DOHH2 (cell line): Measurements from ENCODE around the gene TMEM168.
"Not testable (repeated sequence)": the region's sequence is repeated elsewhere in the genome, so short reads cannot be mapped to it uniquely, and the experiment has no call there.

Experiments
- H3F3A ChIP-seq: fragments of 200-600 bp; sonication (generic), shearing (Covaris generic); 2 replicates; pipeline ENCODE4 v1.6.0; 2016; ENCODE audit warnings: antibody characterized with exemption, mild to moderate bottlenecking; ENCODE audit not compliant: control insufficient read depth, insufficient read depth
- H3K27ac ChIP-seq: fragments of 200-600 bp; sonication (generic); 2 replicates; pipeline ENCODE4 v1.5.1; 2014; ENCODE audit warnings: low read depth, mild to moderate bottlenecking, low read length, moderate library complexity
- H3K27me3 ChIP-seq: fragments of 200-600 bp; sonication (generic); 2 replicates; pipeline ENCODE4 v1.6.1; 2014; ENCODE audit warnings: mild to moderate bottlenecking, low read length, mixed read lengths; ENCODE audit not compliant: control insufficient read depth
- H3K36me3 ChIP-seq: fragments of 200-600 bp; sonication (generic); 2 replicates; pipeline ENCODE4 v1.6.1; 2014; ENCODE audit warnings: mild to moderate bottlenecking, low read length, moderate library complexity, mixed read lengths; ENCODE audit not compliant: control insufficient read depth
- H3K4me1 ChIP-seq: fragments of 200-600 bp; sonication (generic); 2 replicates; pipeline ENCODE4 v1.6.1; 2014; ENCODE audit warnings: mild to moderate bottlenecking, low read length, mixed read lengths; ENCODE audit not compliant: control insufficient read depth
- H3K4me2 ChIP-seq: fragments of 200-600 bp; sonication (generic); 2 replicates; pipeline ENCODE4 v1.6.0; 2014; ENCODE audit warnings: mild to moderate bottlenecking, low read length, moderate library complexity
- H3K4me3 ChIP-seq: fragments of 200-600 bp; sonication (generic); 2 replicates; pipeline ENCODE4 v1.5.1; 2014; ENCODE audit warnings: mild to moderate bottlenecking, low read length, mixed read lengths
- H3K79me2 ChIP-seq: fragments of 200-600 bp; sonication (generic); 2 replicates; pipeline ENCODE4 v1.6.1; 2014; ENCODE audit warnings: mild to moderate bottlenecking, low read length, mixed read lengths; ENCODE audit not compliant: control insufficient read depth
- H3K9me2 ChIP-seq: fragments of 200-600 bp; sonication (generic); replicated peaks from 2 replicates; pipeline ENCODE4 v1.6.1; 2014; ENCODE audit warnings: mild to moderate bottlenecking, low read length, mixed read lengths; ENCODE audit not compliant: control insufficient read depth
- H3K9me3 ChIP-seq: fragments of 200-600 bp; sonication (generic); 2 replicates; pipeline ENCODE4 v1.6.1; 2014; ENCODE audit warnings: antibody characterized with exemption, low read length, mixed read lengths; ENCODE audit not compliant: control insufficient read depth, insufficient read depth
- H4K20me1 ChIP-seq: fragments of 200-600 bp; sonication (generic); 2 replicates; pipeline ENCODE4 v1.6.0; 2014; ENCODE audit warnings: low read depth, mild to moderate bottlenecking, antibody characterized with exemption, low read length, moderate library complexity; ENCODE audit not compliant: control insufficient read depth, insufficient read depth
- EZH2phosphoT487 ChIP-seq: fragments of 200-600 bp; sonication (generic); IDR thresholded peaks from 2 replicates; pipeline ENCODE4 v1.6.1; 2017; ENCODE audit warnings: borderline replicate concordance, mild to moderate bottlenecking, antibody characterized with exemption, low read length, moderate library complexity, mixed read lengths
- TF ChIP-seq, protein P1 (sequence below): fragments of 200-600 bp; sonication (generic); IDR thresholded peaks from one replicate; pipeline ENCODE4 v1.5.1; 2014; ENCODE audit warnings: antibody characterized with exemption, mild to moderate bottlenecking, low read depth, low read length; ENCODE audit not compliant: poor library complexity, severe bottlenecking

TMEM168 gene

DNA sequence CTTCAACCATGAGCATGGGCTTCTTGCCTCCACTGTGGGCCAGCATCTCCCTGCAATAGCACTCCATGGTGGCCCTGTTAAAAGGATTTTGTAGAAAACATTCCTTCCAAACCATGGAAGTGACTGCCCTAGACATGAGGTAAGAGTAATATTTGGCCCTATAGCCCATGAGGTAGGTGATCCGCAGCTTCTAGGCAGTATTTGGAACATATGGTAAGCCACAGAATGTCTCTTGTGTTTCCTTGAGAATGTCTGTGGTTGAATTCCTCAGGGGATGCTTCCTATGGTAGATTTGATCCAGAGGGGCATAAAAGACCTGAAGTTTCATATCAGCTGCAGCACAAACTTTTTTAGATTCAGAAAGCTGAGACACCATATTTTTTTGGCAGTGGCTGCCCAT lies 54.9 kb downstream of the TMEM168 start:
- no peaks in the 10 kb centered on the region for H3K36me3 ChIP-seq
- no peak overlapping the region for H3K27ac ChIP-seq
- no peak overlapping the region for H3K4me2 ChIP-seq
- peaks cover 7% of the 10 kb centered on the region; the same call in 1 of the 2 replicates for H3K9me3 ChIP-seq
- no peaks in the 10 kb centered on the region for H4K20me1 ChIP-seq
- H3K79me2 ChIP-seq: no peaks in the 10 kb centered on the region
- H3K4me1 ChIP-seq: no peaks in the 10 kb centered on the region
- H3F3A ChIP-seq: no peaks in the 10 kb centered on the region
- no peaks in the 10 kb centered on the region for H3K27me3 ChIP-seq
- H3K9me2 ChIP-seq: no peaks in the 10 kb centered on the region; the same call in 1 of the 2 replicates
- TF ChIP-seq EZH2phosphoT487: no peak
- TF ChIP-seq, protein P1, sequence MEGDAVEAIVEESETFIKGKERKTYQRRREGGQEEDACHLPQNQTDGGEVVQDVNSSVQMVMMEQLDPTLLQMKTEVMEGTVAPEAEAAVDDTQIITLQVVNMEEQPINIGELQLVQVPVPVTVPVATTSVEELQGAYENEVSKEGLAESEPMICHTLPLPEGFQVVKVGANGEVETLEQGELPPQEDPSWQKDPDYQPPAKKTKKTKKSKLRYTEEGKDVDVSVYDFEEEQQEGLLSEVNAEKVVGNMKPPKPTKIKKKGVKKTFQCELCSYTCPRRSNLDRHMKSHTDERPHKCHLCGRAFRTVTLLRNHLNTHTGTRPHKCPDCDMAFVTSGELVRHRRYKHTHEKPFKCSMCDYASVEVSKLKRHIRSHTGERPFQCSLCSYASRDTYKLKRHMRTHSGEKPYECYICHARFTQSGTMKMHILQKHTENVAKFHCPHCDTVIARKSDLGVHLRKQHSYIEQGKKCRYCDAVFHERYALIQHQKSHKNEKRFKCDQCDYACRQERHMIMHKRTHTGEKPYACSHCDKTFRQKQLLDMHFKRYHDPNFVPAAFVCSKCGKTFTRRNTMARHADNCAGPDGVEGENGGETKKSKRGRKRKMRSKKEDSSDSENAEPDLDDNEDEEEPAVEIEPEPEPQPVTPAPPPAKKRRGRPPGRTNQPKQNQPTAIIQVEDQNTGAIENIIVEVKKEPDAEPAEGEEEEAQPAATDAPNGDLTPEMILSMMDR: no peak
- no peak overlapping the region for H3K4me3 ChIP-seq

DNA sequence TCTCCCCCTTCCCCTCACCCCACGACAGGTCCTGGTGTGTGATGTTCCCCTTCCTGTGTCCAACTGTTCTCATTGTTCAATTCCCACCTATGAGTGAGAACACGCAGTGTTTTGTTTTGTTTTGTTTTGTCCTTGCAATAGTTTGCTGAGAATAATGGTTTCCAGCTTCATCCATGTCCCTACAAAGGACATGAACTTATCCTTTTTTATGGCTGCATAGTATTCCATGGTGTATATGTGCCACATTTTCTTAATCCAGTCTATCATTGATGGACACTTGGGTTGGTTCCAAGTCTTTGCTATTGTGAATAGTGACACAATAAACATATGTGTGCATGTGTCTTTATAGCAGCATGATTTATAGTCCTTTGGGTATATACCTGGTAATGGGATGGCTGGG lies 58.9 kb downstream of the TMEM168 start:
- H3K79me2 ChIP-seq, H3K9me2 ChIP-seq, H3K4me2 ChIP-seq, H3K27me3 ChIP-seq, H3K27ac ChIP-seq, H4K20me1 ChIP-seq, H3K36me3 ChIP-seq, H3K4me3 ChIP-seq, H3K4me1 ChIP-seq, H3K9me3 ChIP-seq, H3F3A ChIP-seq: not testable (repeated sequence)

DNA sequence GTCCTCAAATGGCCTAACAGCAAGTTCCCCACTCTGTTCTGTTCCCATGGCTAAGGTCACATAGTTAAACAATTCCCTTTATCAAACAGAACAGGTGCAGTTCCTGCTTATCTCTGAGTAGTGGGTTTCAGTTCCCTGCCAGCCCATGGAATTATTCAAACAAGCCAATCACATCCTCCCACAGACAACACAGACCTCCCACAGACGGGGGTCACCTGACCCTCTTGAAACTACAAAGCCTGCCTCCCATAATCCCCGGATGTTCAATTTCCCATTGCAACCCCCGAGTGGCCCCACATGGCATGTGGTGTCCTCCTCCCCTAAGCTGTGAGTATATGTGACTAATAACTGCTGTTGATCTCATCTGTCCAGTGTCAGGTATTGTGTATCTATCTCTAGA lies 64.1 kb downstream of the TMEM168 start:
- no peak for TF ChIP-seq EZH2phosphoT487
- H3K36me3 ChIP-seq: no peaks in the 10 kb centered on the region

DNA sequence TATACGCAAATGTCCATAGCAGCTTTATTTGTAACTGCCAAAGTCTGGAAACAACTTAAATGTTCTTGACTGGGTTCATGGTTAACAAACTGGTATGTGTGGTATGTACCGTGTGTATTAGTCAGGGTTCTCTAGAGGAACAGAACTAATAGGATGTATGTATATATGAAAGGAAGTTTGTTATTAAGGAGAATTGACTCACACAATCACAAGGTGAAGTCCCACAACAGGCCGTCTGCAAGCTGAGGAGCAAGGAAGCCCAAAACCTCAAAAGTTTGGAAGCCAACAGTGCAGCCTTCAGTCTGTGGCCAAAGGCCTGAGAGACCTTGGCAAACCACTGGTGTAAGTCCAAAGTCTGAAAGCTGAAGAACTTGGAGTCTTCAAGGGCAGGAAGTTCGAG lies 66.8 kb downstream of the TMEM168 start:
- no peak overlapping the region for H3K27ac ChIP-seq
- no peaks in the 10 kb centered on the region for H3K9me3 ChIP-seq
- no peaks in the 10 kb centered on the region for H3K4me1 ChIP-seq
- H3K79me2 ChIP-seq: no peaks in the 10 kb centered on the region
- H3K4me2 ChIP-seq: no peak overlapping the region
- H3K27me3 ChIP-seq: no peaks in the 10 kb centered on the region
- TF ChIP-seq EZH2phosphoT487: no peak
- TF ChIP-seq, protein P1: no peak
- H3K9me2 ChIP-seq: no peaks in the 10 kb centered on the region
- H3K36me3 ChIP-seq: no peaks in the 10 kb centered on the region
- no peaks in the 10 kb centered on the region for H3F3A ChIP-seq
- no peak overlapping the region for H3K4me3 ChIP-seq
- no peaks in the 10 kb centered on the region for H4K20me1 ChIP-seq

More for the DNA sequence above, 64.1 kb downstream of the TMEM168 start:
- H3K27me3 ChIP-seq: no peaks in the 10 kb centered on the region
- H3K4me2 ChIP-seq: no peak overlapping the region
- no peaks in the 10 kb centered on the region for H3K79me2 ChIP-seq
- H3K4me3 ChIP-seq: no peak overlapping the region
- no peaks in the 10 kb centered on the region for H3K4me1 ChIP-seq
- no peaks in the 10 kb centered on the region for H3K9me2 ChIP-seq
- H3K27ac ChIP-seq: no peak overlapping the region
- H4K20me1 ChIP-seq: no peaks in the 10 kb centered on the region
- no peaks in the 10 kb centered on the region for H3K9me3 ChIP-seq
- no peaks in the 10 kb centered on the region for H3F3A ChIP-seq
